GM21529 (cell line): ENCODE measurements around the gene PTPRU.
"Not testable (repeated sequence)": the region's sequence is repeated elsewhere in the genome, so short reads cannot be mapped to it uniquely, and the experiment has no call there.

ENCODE experiments used
- ATAC-seq: cut with Tn5 transposase; IDR thresholded peaks from one replicate; pipeline ENCODE4 v1.9.1; 2021; ENCODE audit not compliant: unreplicated experiment

Gene PTPRU

DNA sequence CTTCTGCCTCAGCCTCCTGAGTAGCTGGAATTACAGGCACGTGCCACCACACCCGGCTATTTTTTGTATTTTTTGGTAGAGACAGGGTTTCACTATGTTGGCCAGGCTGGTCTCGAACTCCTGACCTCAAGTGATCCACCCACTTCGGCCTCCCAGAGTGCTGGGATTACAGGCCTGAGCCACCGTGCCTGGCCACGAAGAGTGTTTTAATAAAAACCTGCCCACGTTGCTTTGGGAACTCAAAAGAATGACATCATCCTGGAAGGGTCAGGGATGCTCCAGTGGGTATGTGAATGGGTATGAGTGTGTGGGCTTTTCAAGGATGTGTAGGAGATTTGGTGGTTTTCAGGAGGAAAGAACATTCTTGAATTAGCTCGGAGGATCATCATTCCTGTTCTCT, 78.4 kb downstream of the PTPRU start:
- not testable (repeated sequence) for ATAC-seq

GRCh38 chr1:29315262-29315661, 78.9 kb downstream of the PTPRU start:
- no peak for ATAC-seq

DNA sequence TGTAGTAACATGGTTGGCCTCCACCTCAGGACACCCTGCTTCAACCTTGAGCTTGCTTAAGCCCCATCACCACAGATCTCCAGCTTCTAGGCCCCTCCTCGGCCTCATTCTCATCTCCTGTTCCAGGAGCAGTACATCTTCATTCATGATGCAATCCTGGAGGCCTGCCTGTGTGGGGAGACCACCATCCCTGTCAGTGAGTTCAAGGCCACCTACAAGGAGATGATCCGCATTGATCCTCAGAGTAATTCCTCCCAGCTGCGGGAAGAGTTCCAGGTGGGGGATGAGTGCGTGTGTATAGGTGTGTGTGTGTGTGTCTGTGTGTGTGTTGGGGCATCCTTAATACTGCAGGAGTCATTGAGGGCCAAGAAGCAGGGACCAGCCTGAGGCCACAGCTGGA, 79.6 kb downstream of the PTPRU start:
- no peak for ATAC-seq

DNA sequence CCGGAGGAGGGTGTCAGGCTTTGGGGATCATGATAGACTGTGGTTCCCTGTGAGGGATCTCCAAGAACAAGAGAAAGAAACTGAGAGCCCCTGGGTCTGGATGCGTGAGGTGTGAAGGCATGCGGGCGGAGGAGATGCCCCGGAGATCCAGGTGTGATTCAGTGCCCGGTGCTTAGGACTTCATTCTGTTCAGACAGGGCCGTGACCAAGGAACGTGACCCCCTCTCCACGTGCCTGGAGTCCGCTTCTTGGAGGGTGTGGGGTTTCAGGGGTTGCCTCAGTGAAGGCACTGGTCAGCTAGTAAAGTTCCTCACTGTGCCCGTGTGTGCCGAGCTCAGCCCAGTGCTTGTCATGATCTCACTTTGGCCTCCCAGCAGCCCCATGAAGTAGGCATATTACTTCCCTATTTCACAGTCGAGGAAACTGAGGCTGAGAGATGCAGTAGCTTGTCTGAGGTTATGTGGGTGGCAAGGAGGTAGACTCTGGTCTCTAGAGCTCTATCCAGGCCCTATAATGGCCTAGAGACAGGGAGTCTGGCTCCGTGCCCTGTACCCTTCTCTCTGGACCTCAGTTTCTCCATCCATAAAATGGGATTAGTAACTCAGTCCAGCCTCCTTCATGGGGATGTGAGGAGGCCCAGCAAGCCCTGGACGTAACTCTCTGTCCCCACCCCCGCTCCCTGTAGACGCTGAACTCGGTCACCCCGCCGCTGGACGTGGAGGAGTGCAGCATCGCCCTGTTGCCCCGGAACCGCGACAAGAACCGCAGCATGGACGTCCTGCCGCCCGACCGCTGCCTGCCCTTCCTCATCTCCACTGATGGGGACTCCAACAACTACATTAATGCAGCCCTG, 81.0 kb downstream of the PTPRU start:
- ATAC-seq, result no peak

GRCh38 chr1:29317916-29318530, 81.7 kb downstream of the PTPRU start:
- no peak for ATAC-seq

GRCh38 chr1:29318724-29319123, 82.4 kb downstream of the PTPRU start:
- no peak for ATAC-seq

GRCh38 chr1:29319300-29320110, 83.2 kb downstream of the PTPRU start:
- ATAC-seq, result no peak

DNA sequence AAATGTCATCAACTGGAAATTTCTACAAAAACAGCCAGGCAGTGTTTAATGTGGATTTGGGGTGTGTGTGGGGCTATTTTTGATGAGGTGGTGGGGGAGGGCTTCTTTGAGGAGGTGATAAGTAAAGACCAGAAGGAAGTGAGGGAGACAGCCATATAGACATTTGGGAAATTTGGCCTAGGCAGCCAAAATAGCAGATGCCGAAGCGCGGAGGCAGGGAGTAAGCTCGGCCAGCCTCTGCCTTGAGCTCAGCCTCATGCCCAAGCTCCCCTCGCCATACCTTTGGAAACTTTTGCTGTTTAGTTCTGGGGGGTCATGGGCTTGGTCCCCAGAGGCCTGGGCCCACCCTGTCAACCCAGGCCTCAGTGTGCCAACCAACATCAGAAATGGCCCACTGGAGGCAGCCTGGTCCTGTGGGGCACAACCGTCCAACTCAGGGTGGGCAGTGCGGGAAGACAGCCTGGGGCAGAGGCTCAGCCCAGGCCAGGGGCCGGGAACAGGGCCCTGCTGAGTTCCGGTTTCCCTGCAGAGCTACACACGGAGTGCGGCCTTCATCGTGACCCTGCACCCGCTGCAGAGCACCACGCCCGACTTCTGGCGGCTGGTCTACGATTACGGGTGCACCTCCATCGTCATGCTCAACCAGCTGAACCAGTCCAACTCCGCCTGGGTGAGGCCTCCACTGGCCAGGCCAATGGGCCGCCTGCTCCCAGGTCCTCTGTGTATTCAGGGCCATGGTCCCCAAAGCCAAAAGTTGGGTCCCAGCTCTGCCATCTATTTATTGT, 84.0 kb downstream of the PTPRU start:
- ATAC-seq, result no peak

DNA sequence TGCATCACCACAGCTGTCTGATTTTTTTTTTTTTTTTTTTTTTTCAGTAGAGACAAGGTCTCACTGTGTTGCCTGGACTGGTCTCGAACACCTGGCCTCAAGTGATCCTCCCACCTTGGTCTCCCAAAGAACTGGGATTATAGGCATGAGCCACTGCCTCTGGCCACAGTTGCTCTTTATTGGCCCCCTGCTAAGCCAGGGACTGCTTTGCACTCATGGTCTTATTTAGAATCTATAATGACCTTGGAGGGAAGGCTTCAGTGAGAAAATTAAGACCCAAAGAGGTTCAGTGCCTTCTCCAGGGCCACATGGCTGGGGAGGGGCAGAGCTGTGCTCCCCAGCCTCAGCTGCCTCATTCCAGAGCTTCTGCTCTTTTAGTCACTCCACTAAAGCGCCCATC, 84.9 kb downstream of the PTPRU start:
- ATAC-seq, result no peak

- ATAC-seq, result no peak
Observed at GRCh38 chr1:29322147-29322694, 85.9 kb downstream of the PTPRU start.

DNA sequence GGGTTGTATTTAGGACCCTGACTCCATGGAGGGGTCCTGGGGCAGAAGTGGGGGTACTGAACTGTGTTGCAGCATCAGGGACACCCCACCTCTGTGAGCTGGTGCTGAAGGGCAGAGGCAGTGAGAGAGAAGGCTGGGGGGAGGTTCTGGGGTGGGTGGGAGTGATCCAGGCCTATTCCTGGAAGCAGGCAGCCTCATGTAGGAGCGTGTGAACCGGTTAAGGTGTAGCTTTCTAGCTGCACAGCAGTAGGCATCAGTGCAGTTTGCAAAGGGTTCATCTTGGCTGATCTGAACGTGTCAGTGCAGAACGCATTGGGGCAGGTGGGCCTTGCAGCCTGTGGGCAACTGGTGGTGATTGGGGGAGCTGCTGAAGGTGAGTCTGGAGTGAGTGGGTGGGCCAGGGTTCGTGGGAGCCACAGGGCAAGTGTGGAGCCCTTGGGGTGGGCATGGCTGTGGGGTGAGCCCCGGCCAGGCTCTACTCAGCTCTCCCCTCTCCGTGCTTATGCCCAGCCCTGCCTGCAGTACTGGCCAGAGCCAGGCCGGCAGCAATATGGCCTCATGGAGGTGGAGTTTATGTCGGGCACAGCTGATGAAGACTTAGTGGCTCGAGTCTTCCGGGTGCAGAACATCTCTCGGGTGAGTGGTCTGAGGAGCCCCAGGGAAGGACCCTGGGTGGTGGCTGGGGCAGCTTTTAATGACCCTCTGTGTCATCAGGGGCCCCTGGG, 86.7 kb downstream of the PTPRU start:
- no peak for ATAC-seq

DNA sequence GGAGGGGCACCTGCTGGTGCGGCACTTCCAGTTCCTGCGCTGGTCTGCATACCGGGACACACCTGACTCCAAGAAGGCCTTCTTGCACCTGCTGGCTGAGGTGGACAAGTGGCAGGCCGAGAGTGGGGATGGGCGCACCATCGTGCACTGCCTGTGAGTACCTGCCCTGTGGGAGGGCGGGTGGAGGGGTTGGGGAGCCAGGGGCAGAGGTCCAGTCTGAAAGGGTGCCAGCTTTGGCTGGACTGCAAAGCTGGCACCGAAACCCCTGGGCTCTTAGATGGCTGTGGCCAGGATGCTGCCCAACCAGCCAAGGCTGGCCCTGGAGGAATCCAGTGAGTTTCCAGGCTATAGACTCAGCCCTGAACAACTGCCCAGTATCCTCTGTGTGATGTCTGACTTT, 87.3 kb downstream of the PTPRU start:
- ATAC-seq, result no peak

DNA sequence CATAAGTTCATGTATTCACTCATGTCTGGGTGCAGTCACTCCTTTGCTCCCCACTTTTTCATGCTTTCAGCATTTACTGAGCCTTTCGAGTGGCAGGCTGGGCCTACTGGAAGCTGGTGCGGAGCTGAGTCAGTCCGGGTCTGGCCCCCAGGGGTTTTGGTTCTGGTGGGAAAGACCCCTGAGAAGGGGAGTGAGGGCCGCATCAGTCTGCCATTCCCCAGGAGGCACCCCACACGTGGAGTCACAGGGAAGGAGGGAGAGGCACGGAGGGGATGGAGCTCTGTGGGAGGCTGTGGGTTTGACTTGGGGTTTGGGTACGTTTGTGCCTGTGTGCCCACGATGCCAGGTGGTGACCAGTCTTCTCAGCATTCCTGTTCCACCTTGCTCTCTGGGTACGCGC, 87.9 kb downstream of the PTPRU start:
- ATAC-seq, result no peak

- no peak for ATAC-seq
Observed at GRCh38 chr1:29324771-29325351, 88.5 kb downstream of the PTPRU start.

GRCh38 chr1:29325675-29326074, 89.4 kb downstream of the PTPRU start:
- no peak for ATAC-seq

DNA sequence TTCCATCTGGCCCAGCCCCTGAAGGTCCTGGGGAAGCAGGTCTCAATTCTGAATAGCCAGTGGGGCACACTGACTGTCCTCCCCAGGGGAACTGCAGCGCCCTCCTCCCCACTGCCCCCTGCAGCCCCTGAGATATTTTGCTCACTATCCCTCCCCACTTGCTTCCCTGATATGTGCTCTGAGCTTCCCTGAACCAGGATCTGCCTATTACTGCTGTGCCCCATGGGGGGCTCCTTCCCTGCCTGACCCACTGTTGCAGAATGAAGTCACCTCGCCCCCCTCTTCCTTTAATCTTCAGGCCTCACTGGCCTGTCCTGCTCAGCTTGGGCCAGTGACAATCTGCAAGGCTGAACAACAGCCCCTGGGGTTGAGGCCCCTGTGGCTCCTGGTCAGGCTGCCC, 89.8 kb downstream of the PTPRU start:
- no peak for ATAC-seq

GRCh38 chr1:29327223-29327935, 91.1 kb downstream of the PTPRU start:
- no peak for ATAC-seq

GRCh38 chr1:29329022-29329775, 92.9 kb downstream of the PTPRU start:
- ATAC-seq, result no peak
